ENCODE results near the gene NEK6.

Gene NEK6

GRCh38 chr9:124281931-124282371 is 24.2 kb downstream of the NEK6 start:
- FAIRE-seq, result no peak

GRCh38 chr9:124282442-124283227 is 24.9 kb downstream of the NEK6 start:
- FAIRE-seq, result no peak

GRCh38 chr9:124283228-124283814 is 25.6 kb downstream of the NEK6 start:
- no peak for FAIRE-seq

GRCh38 chr9:124284237-124284831 is 26.6 kb downstream of the NEK6 start:
- no peak for FAIRE-seq

GRCh38 chr9:124284940-124285441 is 27.2 kb downstream of the NEK6 start:
- no peak for FAIRE-seq

- FAIRE-seq, result no peak
Observed at GRCh38 chr9:124285490-124285889, 27.7 kb downstream of the NEK6 start.

- no peak for FAIRE-seq
Observed at GRCh38 chr9:124285903-124286291, 28.1 kb downstream of the NEK6 start.

- FAIRE-seq, result no peak
Observed at GRCh38 chr9:124286292-124286931, 28.7 kb downstream of the NEK6 start.

- FAIRE-seq, result no peak
Observed at GRCh38 chr9:124290053-124290591, 32.4 kb downstream of the NEK6 start.

- no peak for FAIRE-seq
Observed at GRCh38 chr9:124290743-124291554, 33.2 kb downstream of the NEK6 start.

GRCh38 chr9:124291801-124292396 is 34.1 kb downstream of the NEK6 start:
- FAIRE-seq, result no peak

- FAIRE-seq, result no peak
Observed at GRCh38 chr9:124292696-124293593, 35.2 kb downstream of the NEK6 start.

GRCh38 chr9:124293718-124294506 is 36.2 kb downstream of the NEK6 start:
- no peak for FAIRE-seq

GRCh38 chr9:124295159-124295794 is 37.5 kb downstream of the NEK6 start:
- no peak for FAIRE-seq

GRCh38 chr9:124296094-124296493 is 38.3 kb downstream of the NEK6 start:
- no peak for FAIRE-seq

- FAIRE-seq, result no peak
Observed at GRCh38 chr9:124296796-124297550, 39.2 kb downstream of the NEK6 start.

- FAIRE-seq, result no peak
Observed at GRCh38 chr9:124297551-124297901, 39.8 kb downstream of the NEK6 start.

GRCh38 chr9:124297915-124298645 is 40.3 kb downstream of the NEK6 start:
- FAIRE-seq, result no peak
